Measurements from ENCODE around the gene PRMT7. TPM values are rescaled to one million over a fixed set of nuclear protein-coding genes. Genes with fewer than 3 reads are reported as not detected.

PRMT7 gene
- total RNA-seq, 2 donors from 2014 or later, result 71.2 to 75.9 TPM

- Mint-ChIP-seq H3K27me3 (ENCODE audit: low read depth) (no peaks in the 10 kb centered on the region), H3K36me3 (ENCODE audit: insufficient read depth in 2 of 2) (peaks cover 17 to 25% of the 10 kb centered on the region in 2 donors)
Measured at GRCh38 chr16:68335175-68335574, 24.4 kb downstream of the PRMT7 start.

GRCh38 chr16:68338326-68339119, 27.7 kb downstream of the PRMT7 start:
- DNase-seq, result no peak
- Mint-ChIP-seq H3K36me3 (ENCODE audit: insufficient read depth in 2 of 2) (peaks cover 20 to 25% of the 10 kb centered on the region in 2 donors), H3K27me3 (ENCODE audit: low read depth) (no peaks in the 10 kb centered on the region), H3K4me3 (no peak overlapping the region), H3K27ac (no peak overlapping the region), H3K4me1 (ENCODE audit: low read depth) (no peaks in the 10 kb centered on the region), H3K9me3 (no peaks in the 10 kb centered on the region)
- ATAC-seq (replicated peaks in 1 of 2), result no peak

More at GRCh38 chr16:68335175-68335574, 24.4 kb downstream of the PRMT7 start:
- H3K9me3 Mint-ChIP-seq, result no peaks in the 10 kb centered on the region
- peaks cover 17% of the 10 kb centered on the region for H3K4me1 Mint-ChIP-seq (ENCODE audit: low read depth)
- no peak for ATAC-seq (replicated peaks in 1 of 2)
- no peak overlapping the region for H3K4me3 Mint-ChIP-seq
- DNase-seq, result no peak
- peak overlapping the region; percentile 31 for H3K27ac Mint-ChIP-seq

GRCh38 chr16:68339214-68339613, 28.4 kb downstream of the PRMT7 start:
- Mint-ChIP-seq H3K27ac (no peak overlapping the region), H3K36me3 (ENCODE audit: insufficient read depth in 2 of 2) (peaks cover 19 to 24% of the 10 kb centered on the region in 2 donors), H3K27me3 (ENCODE audit: low read depth) (no peaks in the 10 kb centered on the region), H3K4me1 (ENCODE audit: low read depth) (no peaks in the 10 kb centered on the region), H3K4me3 (no peak overlapping the region), H3K9me3 (no peaks in the 10 kb centered on the region)
- ATAC-seq (replicated peaks in 1 of 2), result no peak
- no peak for DNase-seq

GRCh38 chr16:68342620-68343019, 31.8 kb downstream of the PRMT7 start:
- H3K27ac Mint-ChIP-seq, result no peak overlapping the region
- H3K27me3 Mint-ChIP-seq (ENCODE audit: low read depth), result no peaks in the 10 kb centered on the region
- no peaks in the 10 kb centered on the region for H3K9me3 Mint-ChIP-seq
- DNase-seq (no peak), ATAC-seq (replicated peaks in 1 of 2) (no peak)
- H3K4me3 Mint-ChIP-seq, result no peak overlapping the region
- H3K36me3 Mint-ChIP-seq (ENCODE audit: insufficient read depth in 2 of 2), result peaks cover 18 to 33% of the 10 kb centered on the region in 2 donors
- peaks cover 4% of the 10 kb centered on the region for H3K4me1 Mint-ChIP-seq (ENCODE audit: low read depth)

- no peaks in the 10 kb centered on the region for H3K27me3 Mint-ChIP-seq (ENCODE audit: low read depth)
Measured at GRCh38 chr16:68343137-68343536, 32.3 kb downstream of the PRMT7 start.

GRCh38 chr16:68344252-68344651, 33.4 kb downstream of the PRMT7 start:
- no peaks in the 10 kb centered on the region for H3K27me3 Mint-ChIP-seq (ENCODE audit: low read depth)
- ATAC-seq (replicated peaks in 1 of 2) (no peak), DNase-seq (no peak)
- H3K4me1 Mint-ChIP-seq (ENCODE audit: low read depth), result peaks cover 4% of the 10 kb centered on the region
- no peak overlapping the region for H3K27ac Mint-ChIP-seq
- H3K9me3 Mint-ChIP-seq, result no peaks in the 10 kb centered on the region
- H3K4me3 Mint-ChIP-seq, result no peak overlapping the region
- peaks cover 14 to 37% of the 10 kb centered on the region in 2 donors for H3K36me3 Mint-ChIP-seq (ENCODE audit: insufficient read depth in 2 of 2)

More at GRCh38 chr16:68343137-68343536, 32.3 kb downstream of the PRMT7 start:
- no peak overlapping the region for H3K27ac Mint-ChIP-seq
- no peak overlapping the region for H3K4me3 Mint-ChIP-seq
- no peak for ATAC-seq (replicated peaks in 1 of 2)
- H3K9me3 Mint-ChIP-seq, result no peaks in the 10 kb centered on the region
- H3K36me3 Mint-ChIP-seq (ENCODE audit: insufficient read depth in 2 of 2), result peaks cover 15 to 32% of the 10 kb centered on the region in 2 donors
- DNase-seq, result no peak
- H3K4me1 Mint-ChIP-seq (ENCODE audit: low read depth), result peaks cover 4% of the 10 kb centered on the region

- Mint-ChIP-seq H3K36me3 (ENCODE audit: insufficient read depth in 2 of 2) (peaks cover 10 to 38% of the 10 kb centered on the region in 2 donors), H3K27me3 (ENCODE audit: low read depth) (no peaks in the 10 kb centered on the region), H3K9me3 (no peaks in the 10 kb centered on the region), H3K4me3 (no peak overlapping the region), H3K27ac (no peak overlapping the region), H3K4me1 (ENCODE audit: low read depth) (peaks cover 4% of the 10 kb centered on the region)
- ATAC-seq (replicated peaks in 1 of 2) (peak; percentile 89 to 95), DNase-seq (peak; percentile 31 to 53)
Measured at GRCh38 chr16:68345351-68345810, 34.6 kb downstream of the PRMT7 start.

GRCh38 chr16:68345958-68346635, 35.3 kb downstream of the PRMT7 start:
- H3K4me3 Mint-ChIP-seq, result no peak overlapping the region
- peaks cover 7 to 32% of the 10 kb centered on the region in 2 donors for H3K36me3 Mint-ChIP-seq (ENCODE audit: insufficient read depth in 2 of 2)
- no peaks in the 10 kb centered on the region for H3K27me3 Mint-ChIP-seq (ENCODE audit: low read depth)
- DNase-seq (no peak), ATAC-seq (replicated peaks in 1 of 2) (no peak)
- H3K4me1 Mint-ChIP-seq (ENCODE audit: low read depth), result peaks cover 4% of the 10 kb centered on the region
- no peak overlapping the region for H3K27ac Mint-ChIP-seq
- H3K9me3 Mint-ChIP-seq, result no peaks in the 10 kb centered on the region

GRCh38 chr16:68346892-68347480, 36.2 kb downstream of the PRMT7 start:
- H3K4me1 Mint-ChIP-seq (ENCODE audit: low read depth), result peaks cover 4% of the 10 kb centered on the region
- H3K4me3 Mint-ChIP-seq, result no peak overlapping the region
- H3K9me3 Mint-ChIP-seq, result no peaks in the 10 kb centered on the region
- peaks cover 7 to 35% of the 10 kb centered on the region in 2 donors for H3K36me3 Mint-ChIP-seq (ENCODE audit: insufficient read depth in 2 of 2)
- DNase-seq, result no peak
- H3K27ac Mint-ChIP-seq, result no peak overlapping the region
- ATAC-seq (replicated peaks in 1 of 2), result no peak
- H3K27me3 Mint-ChIP-seq (ENCODE audit: low read depth), result no peaks in the 10 kb centered on the region

- Mint-ChIP-seq H3K27ac (no peak overlapping the region), H3K9me3 (no peaks in the 10 kb centered on the region), H3K27me3 (ENCODE audit: low read depth) (no peaks in the 10 kb centered on the region), H3K4me3 (no peak overlapping the region), H3K36me3 (ENCODE audit: insufficient read depth in 2 of 2) (peaks cover 7 to 31% of the 10 kb centered on the region in 2 donors), H3K4me1 (ENCODE audit: low read depth) (peaks cover 4% of the 10 kb centered on the region)
- no peak for DNase-seq
- ATAC-seq (replicated peaks in 1 of 2), result no peak
Measured at GRCh38 chr16:68347605-68348004, 36.8 kb downstream of the PRMT7 start.

GRCh38 chr16:68348639-68349445, 38.0 kb downstream of the PRMT7 start:
- no peak for ATAC-seq (replicated peaks in 1 of 2)
- H3K4me1 Mint-ChIP-seq (ENCODE audit: low read depth), result peaks cover 4% of the 10 kb centered on the region

GRCh38 chr16:68349838-68350410, 39.1 kb downstream of the PRMT7 start:
- Mint-ChIP-seq H3K9me3 (no peaks in the 10 kb centered on the region), H3K27ac (no peak overlapping the region), H3K27me3 (ENCODE audit: low read depth) (no peaks in the 10 kb centered on the region), H3K36me3 (ENCODE audit: insufficient read depth in 2 of 2) (peaks cover 6 to 38% of the 10 kb centered on the region in 2 donors), H3K4me3 (no peak overlapping the region), H3K4me1 (ENCODE audit: low read depth) (peaks cover 9% of the 10 kb centered on the region)
- no peak for DNase-seq
- ATAC-seq (replicated peaks in 1 of 2), result no peak

More at GRCh38 chr16:68348639-68349445, 38.0 kb downstream of the PRMT7 start:
- no peak overlapping the region for H3K4me3 Mint-ChIP-seq
- H3K27ac Mint-ChIP-seq, result no peak overlapping the region
- H3K9me3 Mint-ChIP-seq, result no peaks in the 10 kb centered on the region
- no peak for DNase-seq
- H3K27me3 Mint-ChIP-seq (ENCODE audit: low read depth), result no peaks in the 10 kb centered on the region
- H3K36me3 Mint-ChIP-seq (ENCODE audit: insufficient read depth in 2 of 2), result peaks cover 7 to 31% of the 10 kb centered on the region in 2 donors
